Measurements from ENCODE around the gene ICAM3.
"Not testable (repeated sequence)": the region's sequence is repeated elsewhere in the genome, so short reads cannot be mapped to it uniquely, and the experiment has no call there.

Gene ICAM3
- total RNA-seq, result 122 to 129 reads per million in 2 donors

- no peak for DNase-seq
Observed at GRCh38 chr19:10339380-10339960, at the start of gene ICAM3. ICAM3 (minus strand) TSS chr19:10339624; CDS start chr19:10339614, 10 bp downstream.

GRCh38 chr19:10388957-10389356 is 49.5 kb upstream of the ICAM3 start:
- DNase-seq, result no peak

DNA sequence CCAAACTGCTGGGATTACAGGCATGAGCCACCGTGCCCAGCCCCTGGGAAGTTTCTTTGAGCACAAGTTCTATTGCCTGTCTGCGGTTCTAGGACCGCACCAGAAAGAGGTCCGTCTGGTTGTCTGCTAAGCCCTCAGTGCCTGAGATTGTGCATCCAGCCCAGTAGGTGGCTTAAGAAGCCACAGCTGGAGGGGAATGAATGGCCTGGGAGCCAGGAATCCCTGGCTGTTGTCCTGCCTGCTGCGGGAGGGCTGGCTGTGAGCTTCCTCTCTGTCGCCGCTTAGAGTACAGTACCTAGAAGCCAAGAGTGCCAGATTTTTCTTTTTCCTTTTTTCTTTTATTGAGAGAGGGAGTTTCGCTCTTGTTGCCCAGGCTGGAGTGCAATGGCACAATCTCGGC is 45.2 kb upstream of the ICAM3 start:
- DNase-seq, result no peak

DNA sequence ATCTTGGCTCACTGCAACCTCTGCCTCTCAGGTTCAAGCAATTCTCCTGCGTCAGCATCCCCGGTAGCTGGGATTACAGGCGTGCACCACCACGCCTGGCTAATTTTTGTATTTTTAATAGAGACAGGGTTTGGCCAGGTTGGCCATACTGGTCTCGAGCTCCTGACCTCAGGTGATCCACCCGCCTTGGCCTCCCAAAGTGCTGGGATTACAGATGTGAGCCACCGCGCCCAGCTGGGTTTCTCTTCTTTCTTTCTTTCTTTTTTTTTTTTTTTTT is 43.7 kb upstream of the ICAM3 start:
- DNase-seq, result not testable (repeated sequence)

- peak; percentile 90 for DNase-seq
Observed at GRCh38 chr19:10380313-10381102, 41.1 kb upstream of the ICAM3 start, which contains the start of gene TYK2. TYK2 (minus strand) TSS chr19:10380572; CDS start chr19:10378406, 2,166 bp downstream.

DNA sequence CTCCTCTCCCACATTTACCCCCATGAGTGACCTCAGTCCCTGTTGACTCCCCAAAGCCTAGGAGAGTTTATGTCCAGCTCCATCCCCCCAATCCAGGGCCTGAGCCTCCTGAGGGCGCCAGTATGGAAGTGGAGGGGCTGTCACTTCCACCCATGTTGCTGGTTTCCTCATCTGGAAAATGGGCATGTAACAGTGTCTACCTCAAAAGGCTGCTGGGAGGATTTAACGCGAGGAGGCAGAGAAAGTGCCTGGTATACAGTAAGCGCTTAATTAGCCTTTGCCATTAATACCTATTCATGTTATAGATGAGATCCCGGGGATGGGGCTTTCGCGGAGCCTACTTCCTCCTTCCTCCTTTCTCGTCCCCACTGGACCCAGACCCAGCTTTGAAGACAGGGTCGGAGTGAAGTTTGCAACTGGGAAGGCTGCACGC is 40.5 kb upstream of the ICAM3 start:
- no peak for DNase-seq

DNA sequence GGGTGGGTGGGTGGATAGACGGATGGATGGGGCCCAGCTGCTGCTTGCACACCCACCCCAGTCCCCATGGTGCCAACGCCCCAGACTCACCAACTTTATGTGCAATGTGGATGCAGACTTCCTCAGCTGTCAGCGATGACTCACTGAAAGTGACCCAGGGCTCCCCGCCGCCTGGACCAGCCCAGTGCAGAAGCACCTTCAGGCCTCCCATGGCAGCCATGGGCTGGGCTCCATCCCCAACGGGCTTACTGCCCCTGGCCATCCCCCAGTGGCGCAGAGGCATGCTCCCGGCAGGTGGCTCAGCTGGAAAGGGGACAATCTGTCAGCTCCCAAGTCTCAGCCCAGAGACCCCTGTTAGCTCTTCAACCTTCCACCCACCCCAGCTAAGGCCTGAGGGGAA is 38.7 kb upstream of the ICAM3 start:
- no peak for DNase-seq

- not testable (repeated sequence) for DNase-seq
Observed at GRCh38 chr19:10377140-10377640, 37.8 kb upstream of the ICAM3 start.

DNA sequence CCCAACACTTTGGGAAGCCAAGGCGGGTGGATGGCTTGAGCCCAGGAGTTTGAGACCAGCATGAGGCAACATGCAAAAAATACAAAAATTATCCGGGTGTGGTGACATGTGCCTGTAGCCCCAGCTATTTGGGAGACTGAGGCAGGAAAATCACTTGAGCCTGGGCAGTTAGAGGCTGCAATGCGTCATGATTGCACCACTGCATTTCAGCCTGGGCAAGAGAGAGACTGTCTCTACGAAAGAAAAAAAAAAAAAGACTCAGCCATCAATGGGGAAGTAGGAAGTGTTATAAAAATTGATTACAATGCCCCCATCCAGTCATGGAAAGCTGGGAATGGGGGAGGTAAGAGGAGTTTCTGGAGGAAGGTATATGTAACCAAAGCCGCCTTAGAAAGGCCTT is 35.5 kb upstream of the ICAM3 start:
- no peak for DNase-seq

DNA sequence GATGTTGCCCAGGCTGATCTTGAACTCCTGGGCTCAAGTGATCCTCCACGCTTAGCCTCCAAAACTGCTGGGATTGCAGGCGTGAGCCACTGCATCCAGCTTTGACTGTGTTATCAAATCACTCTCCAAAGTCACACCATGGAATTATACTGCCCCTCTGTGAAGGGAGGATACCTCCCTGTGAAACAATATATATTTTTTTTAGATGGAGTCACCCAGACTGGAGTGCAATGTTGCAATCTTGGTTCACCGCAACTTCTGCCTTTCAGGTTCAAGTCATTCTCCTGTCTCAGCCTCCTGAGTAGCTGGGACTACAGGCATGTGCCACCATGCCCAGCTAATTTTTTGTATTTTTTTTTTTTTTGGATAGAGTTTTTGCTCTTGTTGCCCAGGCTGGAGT is 33.3 kb upstream of the ICAM3 start:
- no peak for DNase-seq

- no peak for DNase-seq
Observed at GRCh38 chr19:10368101-10368803, 28.8 kb upstream of the ICAM3 start.

GRCh38 chr19:10366950-10367512 is 27.6 kb upstream of the ICAM3 start:
- not testable (repeated sequence) for DNase-seq

- no peak for DNase-seq
Observed at GRCh38 chr19:10365518-10365917, 26.1 kb upstream of the ICAM3 start.

DNA sequence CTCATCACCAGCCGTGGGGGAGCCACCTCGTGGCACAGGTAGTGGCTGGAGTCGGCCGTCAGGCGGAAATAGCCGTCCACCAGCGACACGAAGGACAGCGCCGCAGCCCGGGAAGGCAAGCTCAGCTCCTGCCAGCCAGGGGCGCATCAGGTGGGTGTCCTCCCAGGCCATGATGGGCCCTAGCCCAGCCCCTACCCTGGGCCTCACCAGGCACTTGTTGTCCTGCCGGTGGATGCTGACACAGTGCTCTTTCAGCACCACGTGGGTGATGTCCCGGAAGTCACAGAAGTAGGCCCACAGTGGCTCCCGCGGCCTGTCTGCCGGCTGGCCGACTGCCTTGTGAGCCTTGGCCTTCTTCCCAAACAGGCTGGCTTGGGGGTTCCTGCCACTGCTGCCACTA is 25.2 kb upstream of the ICAM3 start:
- DNase-seq, result no peak

- no peak for DNase-seq
Observed at GRCh38 chr19:10363789-10364281, 24.4 kb upstream of the ICAM3 start.

DNA sequence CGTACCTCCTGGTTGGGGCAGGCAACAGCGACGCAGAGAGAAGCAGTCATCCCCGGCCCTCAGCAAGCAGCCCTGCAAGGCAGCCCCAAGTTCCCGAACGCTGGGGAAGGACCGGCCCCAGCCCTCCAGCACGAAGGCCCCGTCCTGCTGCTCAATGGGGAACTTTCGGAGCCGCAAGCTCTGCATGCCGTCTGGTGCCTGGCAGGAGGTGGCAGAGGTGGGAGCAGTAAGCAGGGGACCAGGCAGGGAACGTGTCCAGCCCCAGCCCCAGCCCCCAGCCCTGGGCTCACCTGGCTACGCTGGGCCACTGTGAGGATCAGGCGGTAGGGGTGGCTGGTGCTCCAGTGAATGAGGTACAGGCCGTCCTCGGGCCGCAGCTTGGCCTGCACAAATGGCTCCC is 22.8 kb upstream of the ICAM3 start:
- DNase-seq, result no peak

GRCh38 chr19:10361569-10362011 is 22.2 kb upstream of the ICAM3 start:
- no peak for DNase-seq

DNA sequence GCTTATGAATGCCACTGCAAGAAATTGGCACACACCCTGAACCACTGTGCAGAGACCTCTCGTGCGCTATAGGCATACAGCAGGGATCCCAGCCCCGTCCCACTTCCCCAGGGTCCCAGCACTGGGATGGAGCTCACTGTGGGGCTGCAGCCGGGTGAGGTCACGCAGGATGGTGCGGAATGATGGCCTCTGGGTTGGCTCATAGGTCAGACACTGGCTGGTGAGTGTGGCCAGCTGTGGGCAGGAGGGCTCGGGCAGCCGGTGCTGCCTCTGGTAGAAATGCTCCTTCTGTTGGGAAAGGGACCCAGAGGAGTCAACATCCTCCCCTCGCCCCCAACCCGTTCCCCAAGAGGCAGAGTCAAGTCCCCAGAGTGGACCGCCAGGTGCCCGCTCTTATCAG is 17.0 kb upstream of the ICAM3 start:
- DNase-seq, result no peak

DNA sequence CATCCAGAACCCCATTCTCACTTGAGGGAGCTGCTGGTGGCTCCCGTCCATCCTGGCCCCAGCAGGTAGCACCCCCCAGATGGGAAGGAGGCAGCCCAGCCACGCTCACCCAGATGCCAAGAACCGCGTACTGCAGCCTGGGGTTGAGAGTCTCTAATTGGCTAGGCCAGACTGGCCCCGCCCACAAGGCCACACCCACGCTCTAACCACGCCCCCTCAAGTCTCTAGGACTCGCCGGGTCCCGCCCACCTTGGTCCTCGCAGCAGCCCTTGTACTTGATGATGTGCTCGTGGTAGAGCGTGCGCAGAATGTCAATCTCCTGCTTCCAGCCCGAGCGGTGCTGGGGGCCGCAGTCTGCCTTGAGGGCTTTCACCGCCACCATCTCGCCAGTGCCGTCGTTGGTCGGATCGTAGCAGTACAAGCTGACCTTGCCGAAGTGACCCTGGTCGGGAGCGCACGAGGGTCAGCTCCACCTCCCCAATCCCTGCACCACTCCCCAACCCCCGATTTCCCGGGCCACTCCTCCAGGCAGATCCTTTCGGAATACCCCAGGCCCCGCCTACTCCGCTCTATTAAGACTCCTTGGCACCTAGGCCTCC is 14.5 kb upstream of the ICAM3 start:
- DNase-seq, result no peak

DNA sequence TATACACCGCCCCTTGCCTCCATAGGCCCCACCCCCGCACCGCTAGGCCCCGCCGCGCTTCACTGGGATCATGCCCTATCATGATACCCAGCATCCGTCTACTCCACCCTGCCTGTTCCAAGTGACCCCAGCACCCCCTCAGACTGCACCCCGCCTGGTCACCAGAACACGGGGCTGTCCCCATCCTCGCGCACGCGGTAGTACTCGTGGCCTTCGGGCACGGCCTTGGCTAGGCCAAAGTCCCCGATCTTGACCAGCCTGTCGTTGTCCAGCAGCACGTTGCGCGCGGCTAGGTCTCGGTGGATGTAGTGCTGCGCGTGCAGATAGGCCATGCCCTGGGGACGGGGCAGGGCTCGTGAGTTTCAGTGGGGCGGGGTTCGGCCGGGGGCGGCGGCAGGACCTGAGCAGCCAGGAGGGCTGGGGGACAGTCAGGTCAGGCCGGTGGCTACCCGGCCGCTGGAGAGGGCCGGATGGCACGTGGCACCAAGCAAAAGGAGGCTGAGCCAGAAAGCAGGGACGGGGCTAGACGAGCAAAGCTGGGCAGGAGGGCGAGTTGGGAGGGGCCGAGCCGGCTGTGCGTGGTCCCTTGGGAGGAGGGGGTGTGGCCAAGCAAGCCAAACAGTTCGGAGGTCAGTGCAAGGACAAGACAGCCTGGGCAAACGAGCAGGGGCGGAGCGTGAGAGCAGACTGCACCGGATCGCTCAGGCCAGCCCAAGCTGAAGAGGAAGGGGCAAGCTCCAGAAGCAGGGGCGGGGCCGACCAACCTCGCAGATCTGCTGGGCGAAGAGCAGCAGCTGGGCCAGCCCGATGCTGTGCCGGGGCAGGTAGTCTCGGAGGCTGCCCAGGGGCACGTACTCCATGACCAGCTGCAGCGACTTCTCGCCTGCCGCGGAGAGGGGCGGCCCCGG is 13.6 kb upstream of the ICAM3 start:
- DNase-seq, result no peak

GRCh38 chr19:10346509-10346908 is 7.1 kb upstream of the ICAM3 start:
- no peak for DNase-seq

DNA sequence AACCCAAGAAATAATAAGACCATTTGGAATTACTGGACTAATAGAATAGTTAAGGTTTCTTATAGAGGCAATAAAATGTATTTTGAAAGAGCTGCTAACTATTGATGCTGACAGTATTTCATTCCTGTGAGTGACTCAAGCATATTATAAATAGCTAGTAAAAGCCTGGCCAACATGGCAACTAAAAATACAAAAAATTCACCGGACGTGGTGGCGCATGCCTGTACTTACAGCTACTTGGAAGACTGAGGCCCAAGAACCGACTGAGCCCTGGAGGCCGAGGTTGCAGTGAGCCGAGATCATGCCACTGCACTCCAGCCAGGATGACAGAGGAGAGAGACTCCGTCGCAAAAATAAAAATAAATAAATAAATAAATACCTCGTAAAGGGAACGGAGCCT is 5.4 kb upstream of the ICAM3 start:
- no peak for DNase-seq

Measured in activated gamma-delta T cell (primary cell).